Measurements from ENCODE around the gene SESN2. TPM values are rescaled to one million over a fixed set of nuclear protein-coding genes. Genes with fewer than 3 reads are reported as not detected.

Gene SESN2
- total and polyA plus RNA-seq, 2 donors (not counting 1 experiment from before 2014, with no cell fraction given) = 4.5 to 5.4 TPM

DNA sequence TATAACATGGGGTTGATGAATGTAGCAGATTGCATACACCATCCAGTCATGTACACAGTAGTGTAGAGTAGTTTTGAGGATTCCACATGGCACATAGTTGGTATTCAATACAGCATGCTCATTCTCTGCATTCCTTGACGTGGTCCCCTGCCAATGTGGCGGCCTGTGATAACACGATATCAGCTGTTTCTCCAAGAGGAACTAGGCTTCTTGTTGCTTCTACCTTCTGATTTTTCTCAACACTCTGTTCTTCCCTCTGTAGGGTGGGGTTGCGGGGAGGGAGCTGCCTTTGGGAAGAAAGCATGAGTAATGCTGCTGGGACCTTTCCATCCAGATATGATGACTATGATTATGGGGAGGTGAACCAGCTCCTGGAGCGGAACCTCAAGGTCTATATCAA lies 19.4 kb downstream of the SESN2 start:
- no peak for TF ChIP-seq EZH2 (IDR thresholded peaks at IDR 0.05; ENCODE audit: borderline replicate concordance, insufficient read depth, low read depth, low read length, poor library complexity, severe bottlenecking)
- TF ChIP-seq, protein P1, sequence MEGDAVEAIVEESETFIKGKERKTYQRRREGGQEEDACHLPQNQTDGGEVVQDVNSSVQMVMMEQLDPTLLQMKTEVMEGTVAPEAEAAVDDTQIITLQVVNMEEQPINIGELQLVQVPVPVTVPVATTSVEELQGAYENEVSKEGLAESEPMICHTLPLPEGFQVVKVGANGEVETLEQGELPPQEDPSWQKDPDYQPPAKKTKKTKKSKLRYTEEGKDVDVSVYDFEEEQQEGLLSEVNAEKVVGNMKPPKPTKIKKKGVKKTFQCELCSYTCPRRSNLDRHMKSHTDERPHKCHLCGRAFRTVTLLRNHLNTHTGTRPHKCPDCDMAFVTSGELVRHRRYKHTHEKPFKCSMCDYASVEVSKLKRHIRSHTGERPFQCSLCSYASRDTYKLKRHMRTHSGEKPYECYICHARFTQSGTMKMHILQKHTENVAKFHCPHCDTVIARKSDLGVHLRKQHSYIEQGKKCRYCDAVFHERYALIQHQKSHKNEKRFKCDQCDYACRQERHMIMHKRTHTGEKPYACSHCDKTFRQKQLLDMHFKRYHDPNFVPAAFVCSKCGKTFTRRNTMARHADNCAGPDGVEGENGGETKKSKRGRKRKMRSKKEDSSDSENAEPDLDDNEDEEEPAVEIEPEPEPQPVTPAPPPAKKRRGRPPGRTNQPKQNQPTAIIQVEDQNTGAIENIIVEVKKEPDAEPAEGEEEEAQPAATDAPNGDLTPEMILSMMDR (IDR thresholded peaks at IDR 0.05) = no peak
- Histone ChIP-seq H3K9me3 (ENCODE audit: control extremely low read depth in 1 of 3, control insufficient read depth in 2 of 3, insufficient read depth in 1 of 3, low read length in 2 of 3) (no peaks in the 10 kb centered on the region), H3K4me1 (ENCODE audit: control insufficient read depth in 2 of 2, insufficient read depth in 2 of 2, low read length in 2 of 2) (no peaks in the 10 kb centered on the region), H3K27me3 (replicated peaks in 1 of 4; ENCODE audit: control extremely low read depth in 1 of 4, control insufficient read depth in 3 of 4, insufficient read depth in 4 of 4, low read length in 3 of 4) (no peaks in the 10 kb centered on the region), H2AFZ (ENCODE audit: insufficient read depth, low read depth, low read length, poor library complexity, severe bottlenecking) (no peak overlapping the region), H3K79me2 (ENCODE audit: control insufficient read depth, insufficient read depth, low read length) (no peaks in the 10 kb centered on the region), H3K36me3 (replicated peaks in 1 of 2; ENCODE audit: control extremely low read depth in 1 of 2, control insufficient read depth in 1 of 2, extremely low read depth in 1 of 2, insufficient read depth in 2 of 2, low read length in 1 of 2) (peaks cover 3 to 35% of the 10 kb centered on the region in 2 experiments), H4K20me1 (ENCODE audit: control insufficient read depth, insufficient read depth, low read length, poor library complexity, severe bottlenecking) (no peaks in the 10 kb centered on the region), H3K4me2 (replicated peaks; ENCODE audit: low read depth, low read length, poor library complexity, severe bottlenecking) (no peak overlapping the region), H3K27ac (ENCODE audit: low read length in 2 of 2) (no peak overlapping the region), H3K4me3 (ENCODE audit: control extremely low read depth in 1 of 5, extremely low read depth in 1 of 5, insufficient read depth in 1 of 5, low read depth in 2 of 5, low read length in 4 of 5) (no peak overlapping the region), H3K9ac (ENCODE audit: low read length) (no peak overlapping the region)
- H3K27me3 Mint-ChIP-seq = no peaks in the 10 kb centered on the region
- no peak overlapping the region for H3K27ac Mint-ChIP-seq
- ATAC-seq (ENCODE audit: low read depth) = no peak
- ChIA-PET CTCF (interaction anchor here (0.6 kb wide), 1 partner anchor 30 kb away, joined by 3 read pairs; no protein-coding TSS in a partner anchor), POLR2A (interaction anchor here (0.6 kb wide), 1 partner anchor 22 kb away, joined by 3 read pairs; no protein-coding TSS in a partner anchor)
- no peaks in the 10 kb centered on the region for H3K9me3 Mint-ChIP-seq (ENCODE audit: insufficient read depth)
- 100% methylated on average over 1 of the region's 5 CpGs for WGBS (ENCODE audit: insufficient coverage)
- H3K4me1 Mint-ChIP-seq = no peaks in the 10 kb centered on the region
- H3K4me3 Mint-ChIP-seq = no peak overlapping the region
- DNase-seq = no peak
- intact Hi-C loops (cut with micrococcal nuclease) = no loop called here

DNA sequence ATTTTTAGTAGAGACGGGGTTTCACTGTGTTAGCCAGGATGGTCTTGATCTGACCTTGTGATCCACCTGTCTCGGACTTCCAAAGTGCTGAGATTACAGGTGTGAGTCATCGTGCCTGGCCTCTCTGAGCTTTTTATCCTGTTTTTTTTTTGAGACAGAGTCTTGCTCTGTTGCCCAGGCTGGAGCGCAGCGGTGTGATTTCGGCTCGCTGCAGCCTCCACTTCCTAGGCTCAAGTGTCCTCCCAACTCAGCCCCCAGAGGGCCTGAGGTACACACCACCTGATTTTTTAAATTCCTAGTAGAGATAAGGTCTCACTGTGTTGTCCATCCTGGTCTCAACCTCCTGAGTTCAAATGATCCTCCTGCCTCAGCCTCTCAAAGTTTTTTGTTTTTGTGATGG lies 20.4 kb downstream of the SESN2 start:
- Histone ChIP-seq H3K4me1 (ENCODE audit: control insufficient read depth in 2 of 2, insufficient read depth in 2 of 2, low read length in 2 of 2) (no peaks in the 10 kb centered on the region), H3K4me2 (replicated peaks; ENCODE audit: low read depth, low read length, poor library complexity, severe bottlenecking) (no peak overlapping the region), H3K79me2 (ENCODE audit: control insufficient read depth, insufficient read depth, low read length) (no peaks in the 10 kb centered on the region), H2AFZ (ENCODE audit: insufficient read depth, low read depth, low read length, poor library complexity, severe bottlenecking) (no peak overlapping the region), H3K36me3 (replicated peaks in 1 of 2; ENCODE audit: control extremely low read depth in 1 of 2, control insufficient read depth in 1 of 2, extremely low read depth in 1 of 2, insufficient read depth in 2 of 2, low read length in 1 of 2) (peaks cover 3 to 25% of the 10 kb centered on the region in 2 experiments), H3K27me3 (replicated peaks in 1 of 4; ENCODE audit: control extremely low read depth in 1 of 4, control insufficient read depth in 3 of 4, insufficient read depth in 4 of 4, low read length in 3 of 4) (no peaks in the 10 kb centered on the region), H3K4me3 (ENCODE audit: control extremely low read depth in 1 of 5, extremely low read depth in 1 of 5, insufficient read depth in 1 of 5, low read depth in 2 of 5, low read length in 4 of 5) (no peak overlapping the region), H3K9me3 (ENCODE audit: control extremely low read depth in 1 of 3, control insufficient read depth in 2 of 3, insufficient read depth in 1 of 3, low read length in 2 of 3) (no peaks in the 10 kb centered on the region), H4K20me1 (ENCODE audit: control insufficient read depth, insufficient read depth, low read length, poor library complexity, severe bottlenecking) (no peaks in the 10 kb centered on the region), H3K9ac (ENCODE audit: low read length) (no peak overlapping the region), H3K27ac (ENCODE audit: low read length in 2 of 2) (no peak overlapping the region)
- intact Hi-C loops (cut with micrococcal nuclease) = no loop called here
- no peaks in the 10 kb centered on the region for H3K9me3 Mint-ChIP-seq (ENCODE audit: insufficient read depth)
- no peaks in the 10 kb centered on the region for H3K4me1 Mint-ChIP-seq
- no peak overlapping the region for H3K27ac Mint-ChIP-seq
- DNase-seq (no peak), ATAC-seq (ENCODE audit: low read depth) (no peak)
- H3K27me3 Mint-ChIP-seq = no peaks in the 10 kb centered on the region
- ChIA-PET POLR2A (no interaction called here), CTCF (no interaction called here)
- no peak for TF ChIP-seq EZH2 (IDR thresholded peaks at IDR 0.05; ENCODE audit: borderline replicate concordance, insufficient read depth, low read depth, low read length, poor library complexity, severe bottlenecking)
- TF ChIP-seq, protein P1 (IDR thresholded peaks at IDR 0.05) = no peak
- WGBS (ENCODE audit: insufficient coverage) = 82% methylated on average over 2 of the region's 7 CpGs
- no peak overlapping the region for H3K4me3 Mint-ChIP-seq
